Astrocyte of the spinal cord (primary cell): ENCODE results near the gene PLA2G2D.

Experiments used
- DNase-seq: peaks from one replicate; pipeline ENCODE4 v3.0.0; 2011; ENCODE audit warnings: low read depth, low spot score
- H3K4me3 ChIP-seq: 2 replicates; pipeline ENCODE4 v1.5.1; 2011; ENCODE audit warnings: low read depth, mild to moderate bottlenecking, low read length, moderate library complexity
- CTCF ChIP-seq: IDR thresholded peaks from 2 replicates; pipeline ENCODE4 v1.5.1; 2012; ENCODE audit warnings: low read depth, mild to moderate bottlenecking, low read length, inconsistent platforms
- in situ Hi-C: cut with HindIII; loops from 2 replicates; pipeline ENCODE4 v1.10.0; 2017; ENCODE audit warnings: low sequenced_read_pairs

The PLA2G2D gene

GRCh38 chr1:20093303-20093702 is 26.0 kb downstream of the PLA2G2D start:
- no peak overlapping the region for H3K4me3 ChIP-seq
- DNase-seq, result no peak
- in situ Hi-C loops, result no loop called here
- no peak for TF ChIP-seq CTCF

GRCh38 chr1:20090641-20091040 is 28.7 kb downstream of the PLA2G2D start:
- no peak for TF ChIP-seq CTCF
- no peak for DNase-seq
- no peak overlapping the region for H3K4me3 ChIP-seq
- in situ Hi-C loops, result no loop called here

GRCh38 chr1:20090119-20090518 is 29.2 kb downstream of the PLA2G2D start:
- in situ Hi-C loops, result no loop called here
- no peak for DNase-seq
- TF ChIP-seq CTCF, result no peak
- no peak overlapping the region for H3K4me3 ChIP-seq

- no peak overlapping the region for H3K4me3 ChIP-seq
- no peak for DNase-seq
- in situ Hi-C loops, result no loop called here
- no peak for TF ChIP-seq CTCF
These were observed 29.8 kb downstream of the PLA2G2D start for GRCh38 chr1:20089328-20090077.

- in situ Hi-C loops, result no loop called here
- DNase-seq, result no peak
- no peak overlapping the region for H3K4me3 ChIP-seq
- TF ChIP-seq CTCF, result peak; percentile 8
These were observed 31.7 kb downstream of the PLA2G2D start for GRCh38 chr1:20087668-20088067.

GRCh38 chr1:20086800-20087199 is 32.5 kb downstream of the PLA2G2D start:
- no peak for DNase-seq
- no peak overlapping the region for H3K4me3 ChIP-seq
- no peak for TF ChIP-seq CTCF
- in situ Hi-C loops, result no loop called here
